SK-N-SH treated with all-trans-retinoic acid at 6 μM for 48 hours (cell line): ENCODE results near the gene EXOC8.

Source experiments
- ATAC-seq: fragments of 200-7000 bp; cut with Tn5 transposase; 3 replicates; pipeline ENCODE4 v1.9.1; 2020; ENCODE audit warnings: mild to moderate bottlenecking, moderate library complexity
- ARNTL ChIP-seq: fragments of 450-650 bp; formaldehyde crosslinking; IDR thresholded peaks from 2 replicates; pipeline ENCODE4 v1.5.0; 2020; ENCODE audit warnings: low read depth, mild to moderate bottlenecking, moderate library complexity, borderline replicate concordance
- BACH2 ChIP-seq: fragments of 250-450 bp; sonication (Bioruptor Pico); IDR thresholded peaks from 2 replicates; pipeline ENCODE4 v1.9.0; 2021; ENCODE audit warnings: mild to moderate bottlenecking, borderline replicate concordance
- CREB5 ChIP-seq: fragments of 250-450 bp; sonication (Bioruptor Pico); IDR thresholded peaks from 2 replicates; pipeline ENCODE4 v1.5.1; 2020; ENCODE audit warnings: low read depth, mild to moderate bottlenecking, moderate library complexity
- CSDC2 ChIP-seq: fragments of 250-450 bp; sonication (Bioruptor Pico); IDR thresholded peaks from 2 replicates; pipeline ENCODE4 v1.5.0; 2020; ENCODE audit warnings: mild to moderate bottlenecking, moderate library complexity
- CSRNP3 ChIP-seq: fragments of 250-450 bp; sonication (Bioruptor Pico); IDR thresholded peaks from 2 replicates; pipeline ENCODE4 v1.5.1; 2021; ENCODE audit warnings: mild to moderate bottlenecking, moderate library complexity
- ESRRG ChIP-seq: fragments of 250-450 bp; sonication (Bioruptor Pico); IDR thresholded peaks from 2 replicates; pipeline ENCODE4 v1.6.1; 2021; ENCODE audit warnings: mild to moderate bottlenecking
- GLIS3 ChIP-seq: fragments of 250-450 bp; sonication (Bioruptor Pico); IDR thresholded peaks from 2 replicates; pipeline ENCODE4 v1.5.0; 2020; ENCODE audit warnings: mild to moderate bottlenecking, moderate library complexity
- ISL1 ChIP-seq: fragments of 250-450 bp; sonication (Bioruptor Pico); IDR thresholded peaks from 2 replicates; pipeline ENCODE4 v2.1.2; 2022; ENCODE audit warnings: mild to moderate bottlenecking, moderate library complexity
- OSR1 ChIP-seq: fragments of 250-450 bp; sonication (Bioruptor Pico); IDR thresholded peaks from 2 replicates; pipeline ENCODE4 v1.8.0; 2022; ENCODE audit warnings: moderate library complexity, mild to moderate bottlenecking, inconsistent platforms
- PATZ1 ChIP-seq: fragments of 250-450 bp; sonication (Bioruptor Pico); IDR thresholded peaks from 2 replicates; pipeline ENCODE4 v1.8.0; 2020; ENCODE audit warnings: mild to moderate bottlenecking, moderate library complexity, borderline replicate concordance
- POU6F1 ChIP-seq: fragments of 250-450 bp; sonication (Bioruptor Pico); IDR thresholded peaks from 2 replicates; pipeline ENCODE4 v1.8.0; 2021; ENCODE audit warnings: low read depth, mild to moderate bottlenecking, moderate library complexity, borderline replicate concordance
- PPARA ChIP-seq: fragments of 250-450 bp; sonication (Bioruptor Pico); IDR thresholded peaks from 2 replicates; pipeline ENCODE4 v1.5.0; 2020; ENCODE audit warnings: mild to moderate bottlenecking, borderline replicate concordance
- RARB ChIP-seq: fragments of 250-450 bp; sonication (Bioruptor Pico); IDR thresholded peaks from 2 replicates; pipeline ENCODE4 v1.8.0; 2021; ENCODE audit warnings: mild to moderate bottlenecking, moderate library complexity
- TCF4 ChIP-seq: fragments of 250-450 bp; sonication (Bioruptor Pico); IDR thresholded peaks from 2 replicates; pipeline ENCODE4 v1.8.0; 2021; ENCODE audit warnings: mild to moderate bottlenecking, moderate library complexity, borderline replicate concordance
- TOX ChIP-seq: fragments of 250-450 bp; sonication (Bioruptor Pico); IDR thresholded peaks from 2 replicates; pipeline ENCODE4 v1.8.0; 2021; ENCODE audit warnings: mild to moderate bottlenecking, moderate library complexity, borderline replicate concordance
- TSHZ2 ChIP-seq: fragments of 250-450 bp; sonication (Bioruptor Pico); IDR thresholded peaks from 2 replicates; pipeline ENCODE4 v1.5.0; 2020; ENCODE audit warnings: mild to moderate bottlenecking, moderate library complexity
- ZC3H10 ChIP-seq: fragments of 250-450 bp; sonication (Bioruptor Pico); IDR thresholded peaks from 2 replicates; pipeline ENCODE4 v1.5.1; 2021; ENCODE audit warnings: mild to moderate bottlenecking, moderate library complexity
- ZFP3 ChIP-seq: fragments of 250-450 bp; sonication (Bioruptor Pico); IDR thresholded peaks from 2 replicates; pipeline ENCODE4 v1.5.0; 2020; ENCODE audit warnings: mild to moderate bottlenecking, moderate library complexity
- ZNF565 ChIP-seq: fragments of 450-650 bp; formaldehyde crosslinking; conservative IDR thresholded peaks from 2 replicates; pipeline ENCODE4 v1.5.0; 2020; ENCODE audit warnings: low read depth, mild to moderate bottlenecking, moderate library complexity
- ZNF70 ChIP-seq: fragments of 450-650 bp; formaldehyde crosslinking; IDR thresholded peaks from 2 replicates; pipeline ENCODE4 v1.5.0; 2020; ENCODE audit warnings: mild to moderate bottlenecking, moderate library complexity
- ZNF8 ChIP-seq: fragments of 450-650 bp; formaldehyde crosslinking; IDR thresholded peaks from 2 replicates; pipeline ENCODE4 v1.5.0; 2020; ENCODE audit warnings: mild to moderate bottlenecking, moderate library complexity

Gene EXOC8

GRCh38 chr1:231369282-231369681 lies 31.6 kb upstream of the EXOC8 start:
- TF ChIP-seq BACH2 (CRISPR knock-in tag): no peak
- no peak for TF ChIP-seq RARB (CRISPR knock-in tag)
- no peak for TF ChIP-seq GLIS3 (CRISPR knock-in tag)
- TF ChIP-seq ZC3H10: no peak
- no peak for TF ChIP-seq PATZ1 (CRISPR knock-in tag)
- no peak for TF ChIP-seq TOX
- TF ChIP-seq ESRRG: no peak
- TF ChIP-seq CREB5 (CRISPR knock-in tag): no peak
- TF ChIP-seq ZNF565 (CRISPR knock-in tag): no peak
- no peak for TF ChIP-seq ISL1 (CRISPR knock-in tag)
- TF ChIP-seq ARNTL: no peak
- TF ChIP-seq TCF4 (CRISPR knock-in tag): no peak
- no peak for TF ChIP-seq ZFP3 (CRISPR knock-in tag)
- TF ChIP-seq POU6F1 (CRISPR knock-in tag): no peak
- TF ChIP-seq ZNF70: no peak
- TF ChIP-seq ZNF8: no peak
- peak; percentile 78 for ATAC-seq

GRCh38 chr1:231364192-231364591 lies 26.5 kb upstream of the EXOC8 start:
- ATAC-seq: no peak
- TF ChIP-seq RARB (CRISPR knock-in tag) (no peak), TSHZ2 (CRISPR knock-in tag) (no peak), TCF4 (CRISPR knock-in tag) (no peak), ZNF565 (CRISPR knock-in tag) (no peak), ESRRG (no peak), PPARA (no peak), OSR1 (CRISPR knock-in tag) (no peak), TOX (no peak), ARNTL (no peak), CREB5 (CRISPR knock-in tag) (no peak), BACH2 (CRISPR knock-in tag) (no peak)

GRCh38 chr1:231363624-231364023 lies 26.0 kb upstream of the EXOC8 start:
- ATAC-seq: no peak
- TF ChIP-seq OSR1 (CRISPR knock-in tag) (no peak), GLIS3 (CRISPR knock-in tag) (no peak), ISL1 (CRISPR knock-in tag) (no peak), PPARA (no peak), ZNF8 (no peak), ESRRG (no peak), ZFP3 (CRISPR knock-in tag) (no peak), TCF4 (CRISPR knock-in tag) (no peak), RARB (CRISPR knock-in tag) (no peak), ZNF70 (no peak), TOX (no peak), PATZ1 (CRISPR knock-in tag) (no peak), CSDC2 (no peak), CSRNP3 (no peak), POU6F1 (CRISPR knock-in tag) (no peak), ZNF565 (CRISPR knock-in tag) (no peak), ZC3H10 (no peak)
